GM13976 (cell line): ENCODE measurements around the gene CAMK1D.

Experiments used
- DNase-seq: peaks from one replicate; pipeline ENCODE4 v3.0.0; 2012; ENCODE audit warnings: low spot score
- in situ Hi-C: fragments of 300-500 bp; cut with MboI; formaldehyde crosslinking; loops from one replicate; pipeline ENCODE4 v1.12.0; 2022; ENCODE audit warnings: low sequenced_read_pairs, mixed read lengths, inconsistent platforms; ENCODE audit not compliant: unreplicated experiment
- TF ChIP-seq, protein P1 (sequence below): IDR thresholded peaks from 2 replicates; pipeline ENCODE4 v1.5.1; 2012; ENCODE audit warnings: borderline replicate concordance, mild to moderate bottlenecking; ENCODE audit not compliant: insufficient read depth; ENCODE audit errors: extremely low read depth, missing control alignments, control extremely low read depth

Gene CAMK1D

DNA sequence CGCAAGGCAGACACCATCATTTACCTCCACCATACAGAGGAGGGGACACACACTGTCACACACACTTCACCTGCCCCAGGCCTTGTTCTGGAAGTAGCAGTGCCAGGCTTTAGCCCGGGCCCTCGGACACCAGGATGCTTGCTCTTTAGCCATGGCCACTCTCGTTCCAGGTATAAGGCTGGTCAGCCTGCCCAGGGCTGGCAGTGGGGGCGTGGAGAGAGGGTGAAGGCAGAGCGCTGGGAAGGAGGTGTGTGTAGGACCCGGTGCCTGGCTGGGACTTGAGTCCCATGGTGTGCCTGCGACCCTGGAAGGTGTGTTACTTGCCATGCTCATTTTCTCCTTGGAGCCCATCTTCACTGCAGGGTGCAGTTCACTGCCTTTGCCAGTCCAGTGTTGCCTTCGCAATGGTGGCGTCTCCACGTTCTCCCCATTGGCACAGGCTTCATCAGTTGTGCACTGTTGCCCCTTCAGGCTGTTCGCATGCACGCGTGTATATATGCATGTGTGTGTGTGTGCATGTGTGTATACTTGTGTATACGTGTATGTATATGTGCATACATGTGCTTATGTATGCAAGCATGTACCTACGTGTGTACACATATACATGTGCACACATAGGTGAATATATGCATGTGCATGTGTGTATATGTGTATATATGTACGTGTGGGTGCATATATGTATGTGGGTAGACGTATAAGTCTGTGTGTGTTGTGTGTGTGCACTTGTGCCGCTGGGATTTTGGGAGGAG, 153.4 kb downstream of the CAMK1D start:
- TF ChIP-seq, protein P1, sequence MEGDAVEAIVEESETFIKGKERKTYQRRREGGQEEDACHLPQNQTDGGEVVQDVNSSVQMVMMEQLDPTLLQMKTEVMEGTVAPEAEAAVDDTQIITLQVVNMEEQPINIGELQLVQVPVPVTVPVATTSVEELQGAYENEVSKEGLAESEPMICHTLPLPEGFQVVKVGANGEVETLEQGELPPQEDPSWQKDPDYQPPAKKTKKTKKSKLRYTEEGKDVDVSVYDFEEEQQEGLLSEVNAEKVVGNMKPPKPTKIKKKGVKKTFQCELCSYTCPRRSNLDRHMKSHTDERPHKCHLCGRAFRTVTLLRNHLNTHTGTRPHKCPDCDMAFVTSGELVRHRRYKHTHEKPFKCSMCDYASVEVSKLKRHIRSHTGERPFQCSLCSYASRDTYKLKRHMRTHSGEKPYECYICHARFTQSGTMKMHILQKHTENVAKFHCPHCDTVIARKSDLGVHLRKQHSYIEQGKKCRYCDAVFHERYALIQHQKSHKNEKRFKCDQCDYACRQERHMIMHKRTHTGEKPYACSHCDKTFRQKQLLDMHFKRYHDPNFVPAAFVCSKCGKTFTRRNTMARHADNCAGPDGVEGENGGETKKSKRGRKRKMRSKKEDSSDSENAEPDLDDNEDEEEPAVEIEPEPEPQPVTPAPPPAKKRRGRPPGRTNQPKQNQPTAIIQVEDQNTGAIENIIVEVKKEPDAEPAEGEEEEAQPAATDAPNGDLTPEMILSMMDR = no peak
- DNase-seq = no peak
- in situ Hi-C loops = no loop called here

DNA sequence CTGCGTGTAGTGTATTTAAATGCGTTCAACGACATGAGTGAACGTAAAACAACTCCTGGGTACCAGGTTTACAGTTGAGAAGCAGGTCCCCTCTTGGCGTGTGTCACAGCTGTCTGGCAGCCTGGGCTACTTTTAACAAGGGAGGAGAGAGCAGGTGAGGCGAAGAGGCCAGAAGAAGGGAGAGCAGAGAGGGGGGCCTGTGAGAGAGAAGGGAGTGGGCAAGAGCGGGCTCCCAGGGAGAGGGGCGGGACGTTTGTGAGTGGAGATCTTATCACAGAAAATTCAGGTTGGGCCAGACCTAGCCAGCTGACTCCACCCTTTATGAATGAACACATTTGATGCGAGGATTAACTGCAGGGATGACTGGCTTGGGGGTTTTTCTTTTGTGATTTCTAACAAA, 154.0 kb downstream of the CAMK1D start:
- in situ Hi-C loops = no loop called here
- no peak for DNase-seq
- TF ChIP-seq, protein P1 = no peak

GRCh38 chr10:12504176-12504575, 154.8 kb downstream of the CAMK1D start:
- in situ Hi-C loops = no loop called here
- DNase-seq = no peak

GRCh38 chr10:12504628-12505027, 155.3 kb downstream of the CAMK1D start:
- TF ChIP-seq, protein P1 = no peak
- in situ Hi-C loops = no loop called here
- no peak for DNase-seq

More at GRCh38 chr10:12504176-12504575, 154.8 kb downstream of the CAMK1D start:
- TF ChIP-seq, protein P1 = no peak

DNA sequence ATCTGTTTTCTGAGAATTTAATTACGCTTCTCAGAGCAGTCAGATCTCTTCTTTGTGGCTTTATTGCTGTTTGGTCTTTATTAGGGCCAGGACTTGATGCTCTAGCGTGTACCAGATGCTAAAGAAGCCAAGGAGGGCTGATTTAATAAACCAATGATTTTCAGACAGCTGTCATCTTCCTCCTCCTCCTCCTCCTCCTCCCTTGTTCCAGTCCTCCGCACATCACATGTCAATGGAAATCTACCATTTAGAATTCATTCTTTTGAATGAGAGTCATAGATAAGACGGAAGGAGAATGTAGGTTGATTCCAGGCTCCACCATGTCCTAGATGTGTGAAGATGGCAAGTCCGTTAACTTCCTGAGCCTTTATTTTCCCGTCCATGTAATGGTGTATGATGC, 156.3 kb downstream of the CAMK1D start:
- no peak for DNase-seq
- in situ Hi-C loops = no loop called here
- TF ChIP-seq, protein P1 = no peak

DNA sequence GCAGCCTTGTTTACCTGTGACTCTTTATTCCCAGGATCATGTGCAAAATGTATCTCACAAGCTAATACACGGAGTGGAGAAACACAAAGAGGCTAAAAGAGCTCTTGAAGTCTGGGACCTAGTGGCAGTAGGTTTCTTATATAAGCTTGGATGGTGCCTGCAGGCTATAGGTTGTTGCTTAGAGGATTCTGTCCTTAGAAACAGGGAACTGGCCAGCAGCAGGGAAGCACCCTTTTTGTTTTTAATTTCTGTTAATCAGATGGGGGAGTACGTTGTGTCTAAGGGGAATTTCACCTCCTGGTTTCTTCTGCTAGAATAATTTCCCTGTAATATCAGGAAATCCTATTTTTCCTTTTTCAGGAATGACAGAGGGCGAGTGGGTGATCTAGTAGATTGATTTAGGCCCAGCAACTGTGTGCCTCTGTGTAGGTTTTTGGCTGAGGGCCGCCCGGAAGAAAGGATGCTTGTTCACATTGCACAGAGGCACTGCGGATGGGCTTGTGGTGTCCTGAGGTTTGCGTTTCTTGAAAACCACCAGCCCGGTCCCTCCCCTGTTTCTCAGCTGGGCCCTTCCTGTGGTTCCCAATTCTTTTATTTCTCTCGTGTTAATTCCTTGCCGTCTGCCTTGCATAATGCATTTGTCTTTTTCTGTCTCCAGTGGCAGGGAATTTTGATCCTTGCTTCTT, 158.0 kb downstream of the CAMK1D start:
- in situ Hi-C loops = no loop called here
- TF ChIP-seq, protein P1 = no peak
- no peak for DNase-seq
